Activated CD8-positive, alpha-beta memory T cell treated with anti-CD3 and anti-CD28 coated beads, Interleukin-2, amount 50 U/mL, for 1 hour (primary cell): ENCODE results near the gene LST1.
"Not testable (repeated sequence)": the region's sequence is repeated elsewhere in the genome, so short reads cannot be mapped to it uniquely, and the experiment has no call there.

ENCODE experiments used
- DNase-seq: peaks from one replicate; pipeline ENCODE4 v3.0.0-alpha.2; 2020; ENCODE audit errors: extremely low read depth

The LST1 gene

DNA sequence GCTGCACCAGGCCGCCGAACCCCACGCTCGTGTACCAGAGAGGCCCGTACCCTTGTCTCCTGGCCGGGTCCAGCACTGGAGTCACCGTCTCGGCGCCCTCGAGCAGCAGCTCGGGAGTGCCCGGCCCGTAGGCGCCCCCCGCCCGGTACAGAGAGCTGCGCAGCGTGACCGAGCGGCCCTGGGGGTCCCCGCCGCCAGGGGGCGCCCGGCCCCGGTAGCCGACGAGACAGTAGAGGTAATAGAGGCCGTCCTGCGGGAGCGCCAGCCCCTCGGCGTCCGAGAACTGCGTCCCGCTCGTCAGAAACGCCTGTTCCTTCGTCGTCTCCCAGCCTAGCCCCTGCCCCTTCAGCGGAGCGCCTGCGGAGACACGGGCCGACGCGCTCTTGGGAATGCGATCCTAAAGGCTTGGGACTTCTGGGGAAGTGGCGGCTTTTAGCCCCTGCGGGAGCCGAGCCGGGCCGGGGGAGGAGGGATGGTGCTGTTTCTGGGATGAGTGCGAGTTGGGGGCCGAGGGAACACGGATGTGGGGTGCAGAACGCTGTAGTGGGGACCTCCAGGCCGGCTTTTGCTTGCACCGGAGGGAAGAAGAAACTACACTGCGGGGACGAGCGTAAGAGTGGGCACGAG, 5.2 kb upstream of the LST1 start:
- DNase-seq: no peak

DNA sequence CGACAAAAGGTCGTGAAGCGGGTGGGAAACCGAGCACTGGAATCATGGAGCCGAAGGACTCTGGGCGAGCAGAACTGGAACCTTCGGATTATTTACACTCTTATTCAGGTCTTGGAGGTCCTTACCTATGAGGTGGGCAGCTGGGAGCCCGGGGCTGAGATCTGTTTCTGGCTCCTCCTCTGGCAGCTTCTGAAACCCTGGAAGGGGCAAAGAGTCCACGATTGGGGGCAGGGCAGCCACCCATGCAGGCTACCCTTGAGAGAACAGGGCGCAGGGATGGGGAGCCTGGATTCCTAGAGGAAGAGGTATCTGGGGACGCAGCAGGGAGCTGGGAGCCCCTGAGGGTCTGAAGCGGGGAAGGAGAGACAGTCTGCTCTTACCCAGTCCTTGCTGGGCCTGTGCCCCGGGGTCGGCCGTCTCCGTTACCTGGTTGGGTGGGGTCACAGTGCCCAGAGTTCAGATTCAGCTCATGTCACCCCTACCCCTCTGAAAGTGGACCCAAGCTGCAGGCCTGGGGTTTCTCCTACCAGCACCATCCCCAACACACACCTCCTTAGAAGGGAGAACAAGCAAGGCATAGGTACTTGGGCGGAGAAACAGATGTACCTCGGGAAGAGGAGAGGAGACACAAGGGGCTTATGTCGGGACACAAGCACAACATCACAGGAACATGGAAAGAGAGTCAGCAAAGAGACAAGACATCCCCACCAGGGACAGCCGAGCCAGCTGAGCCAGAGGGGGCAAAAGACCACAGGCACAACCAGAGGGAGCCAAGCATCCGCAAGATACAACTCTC, 4.4 kb upstream of the LST1 start:
- DNase-seq: no peak

DNA sequence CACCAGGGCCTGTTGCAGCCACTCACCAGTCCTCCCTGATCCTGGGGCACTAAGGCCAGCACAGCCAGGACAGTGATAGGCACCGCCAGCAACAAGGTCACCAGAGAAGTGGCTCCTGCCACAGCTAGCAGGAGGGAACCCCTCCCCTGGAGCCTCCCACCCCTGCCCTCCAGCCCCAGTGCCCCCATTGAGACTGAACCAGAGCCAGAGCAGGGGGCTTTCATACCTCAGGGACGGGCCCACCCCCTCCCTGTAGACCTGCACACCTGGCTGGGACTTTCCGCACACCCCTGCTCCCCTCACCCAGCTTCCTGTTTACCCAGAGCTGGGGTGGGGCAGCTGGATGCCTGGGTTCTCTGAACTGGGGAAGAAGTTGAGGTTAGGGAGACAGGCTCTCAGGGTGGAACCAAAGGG, 3.8 kb upstream of the LST1 start, which contains the start of gene LTB:
LTB (minus strand) TSS at position 195 of the 414 bp plus-strand sequence; CDS start at position 188, 7 bp downstream.
- no peak for DNase-seq

DNA sequence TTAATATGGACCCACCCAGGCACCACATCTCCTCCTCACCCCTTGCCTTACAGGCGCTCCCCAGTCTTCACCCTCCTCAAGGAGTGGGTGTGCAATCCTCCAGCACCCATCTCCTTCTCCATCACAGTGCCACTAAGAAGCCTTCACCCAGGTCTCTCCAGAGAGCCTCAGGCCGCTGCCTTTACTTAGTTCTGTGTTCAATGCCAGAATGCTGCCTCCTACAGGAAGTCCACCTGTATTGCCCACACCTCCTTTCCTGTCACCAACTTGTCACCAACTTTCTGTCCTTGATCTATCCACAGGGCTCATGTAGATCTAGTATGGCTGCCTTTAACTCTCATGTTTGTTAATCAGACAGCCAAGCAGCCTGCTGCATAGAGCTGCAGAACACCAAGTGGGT, 586 bp upstream of the LST1 start:
- no peak for DNase-seq

DNA sequence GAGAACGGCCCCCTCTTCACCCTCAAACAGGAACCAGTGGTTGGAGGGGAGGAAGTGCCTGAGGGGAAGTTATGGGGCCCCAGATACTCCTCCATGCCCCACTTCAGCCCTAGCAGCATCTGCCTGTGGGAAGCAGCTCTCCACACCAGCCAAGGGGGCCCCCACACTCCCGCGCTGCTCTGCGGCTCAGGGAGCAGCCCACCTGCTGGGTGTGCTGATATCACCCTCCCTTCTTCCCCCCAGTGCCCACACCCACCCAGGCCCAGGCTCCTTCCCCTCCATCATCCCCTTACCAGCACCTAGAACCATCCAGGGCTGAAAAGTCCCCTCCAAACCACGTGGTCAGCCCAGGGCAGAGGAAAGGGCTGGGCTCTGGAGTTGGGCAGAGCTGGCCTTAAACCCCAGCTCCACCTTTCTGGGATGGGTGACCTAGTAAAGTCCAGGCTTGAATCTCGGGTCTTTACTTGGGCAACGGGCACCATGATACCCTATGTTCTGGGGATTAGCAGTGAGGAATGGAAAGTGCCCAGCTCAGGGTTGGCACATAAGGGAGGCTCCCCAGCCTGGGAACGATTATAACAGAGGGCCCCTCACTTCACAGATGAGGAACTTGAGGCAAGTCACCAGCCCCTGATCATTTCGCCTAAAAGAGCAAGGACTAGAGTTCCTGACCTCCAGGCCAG, 663 bp downstream of the LST1 start:
- DNase-seq: no peak

DNA sequence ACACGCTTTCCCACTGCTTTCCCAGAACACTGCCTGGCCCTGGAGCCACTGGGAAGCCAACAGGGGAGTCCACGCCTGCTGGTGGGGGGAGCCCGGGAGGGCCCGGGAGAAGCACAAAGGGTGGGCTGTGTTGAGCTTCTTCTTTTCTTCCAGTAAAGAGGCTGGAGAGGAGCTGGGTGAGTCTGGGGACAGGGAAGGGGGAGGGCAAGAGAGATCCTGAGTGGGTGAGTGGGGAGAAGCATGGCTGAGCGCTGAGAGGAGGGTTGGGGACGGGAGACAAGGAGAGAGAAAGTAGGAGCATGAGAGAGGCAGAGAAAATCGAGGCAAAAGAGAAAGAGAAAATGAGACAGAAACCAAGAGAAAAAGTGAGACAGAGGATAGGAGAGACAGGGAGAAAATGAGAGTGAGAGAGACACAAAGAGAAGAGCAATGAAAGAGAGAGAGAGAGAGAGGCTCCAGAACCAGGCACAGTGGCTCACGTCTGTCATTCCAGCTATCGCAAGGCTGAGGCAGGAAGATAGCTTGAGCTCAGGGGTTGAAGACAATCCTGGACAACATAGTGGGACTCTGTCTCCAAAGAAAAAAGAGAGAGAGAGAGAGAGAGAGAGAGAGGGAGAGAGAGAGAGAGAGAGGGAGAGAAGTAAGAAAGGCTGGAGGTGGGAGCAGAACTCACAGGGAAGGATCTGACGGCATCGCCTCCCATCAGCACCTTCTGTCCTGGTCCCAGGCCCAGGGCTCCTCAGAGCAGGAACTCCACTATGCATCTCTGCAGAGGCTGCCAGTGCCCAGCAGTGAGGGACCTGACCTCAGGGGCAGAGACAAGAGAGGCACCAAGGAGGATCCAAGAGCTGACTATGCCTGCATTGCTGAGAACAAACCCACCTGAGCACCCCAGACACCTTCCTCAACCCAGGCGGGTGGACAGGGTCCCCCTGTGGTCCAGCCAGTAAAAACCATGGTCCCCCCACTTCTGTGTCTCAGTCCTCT, 2.0 kb downstream of the LST1 start:
- no peak for DNase-seq

DNA sequence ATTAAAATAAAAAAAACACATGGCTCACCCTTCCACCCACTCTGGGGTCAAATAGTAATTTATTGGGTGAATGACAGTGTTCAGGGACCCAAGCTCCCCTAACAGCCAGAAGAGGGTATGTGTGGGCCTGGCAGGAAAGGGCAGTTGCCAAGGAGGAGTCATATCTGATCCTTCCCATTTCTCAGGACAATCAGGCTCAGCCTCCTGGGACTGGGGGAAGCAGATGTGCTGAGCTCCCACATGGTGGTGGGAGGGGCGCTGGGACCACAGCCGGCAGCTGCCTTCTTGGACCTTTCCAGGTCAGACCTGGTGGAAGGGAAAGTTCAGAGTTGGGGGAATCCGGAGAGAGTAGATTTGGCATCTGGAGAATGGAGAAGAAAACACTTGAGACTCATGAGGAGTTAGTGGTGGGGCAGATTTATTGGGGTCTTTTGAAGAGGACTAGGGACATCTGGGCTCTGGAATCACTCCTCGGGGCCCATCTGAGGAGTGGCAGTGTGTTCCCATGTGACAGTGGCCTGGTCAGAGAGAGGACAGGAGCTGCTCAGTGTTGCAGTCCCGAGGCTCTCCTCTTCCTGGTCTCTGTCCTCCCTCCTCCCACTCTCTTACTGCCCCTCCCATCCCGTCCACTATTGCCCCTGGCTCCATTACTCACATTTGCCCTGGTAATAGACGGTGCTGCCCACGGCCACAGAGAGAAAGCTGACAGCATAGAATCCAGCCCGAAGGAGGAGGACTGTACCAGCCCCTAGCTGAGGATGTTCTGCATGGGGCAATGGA, 3.0 kb downstream of the LST1 start:
- no peak for DNase-seq

DNA sequence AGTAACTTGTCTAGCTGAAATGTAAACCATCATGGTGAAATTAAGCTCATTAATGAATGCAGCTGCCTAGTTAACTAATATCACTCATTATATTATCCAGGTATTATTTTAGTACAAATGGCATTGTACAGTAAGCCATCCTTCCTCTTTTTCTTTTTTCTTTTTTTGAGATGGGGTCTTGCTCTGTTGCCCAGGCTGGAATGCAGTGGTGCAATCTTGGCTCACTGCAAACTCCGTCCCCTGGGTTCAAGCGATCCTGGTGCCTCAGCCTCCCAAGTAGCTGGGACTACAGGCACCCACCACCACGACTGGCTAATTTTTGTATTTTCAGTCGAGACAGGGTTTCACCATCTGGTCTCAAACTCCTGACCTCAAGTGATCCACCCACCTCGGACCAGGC, 4.6 kb downstream of the LST1 start:
- not testable (repeated sequence) for DNase-seq

DNA sequence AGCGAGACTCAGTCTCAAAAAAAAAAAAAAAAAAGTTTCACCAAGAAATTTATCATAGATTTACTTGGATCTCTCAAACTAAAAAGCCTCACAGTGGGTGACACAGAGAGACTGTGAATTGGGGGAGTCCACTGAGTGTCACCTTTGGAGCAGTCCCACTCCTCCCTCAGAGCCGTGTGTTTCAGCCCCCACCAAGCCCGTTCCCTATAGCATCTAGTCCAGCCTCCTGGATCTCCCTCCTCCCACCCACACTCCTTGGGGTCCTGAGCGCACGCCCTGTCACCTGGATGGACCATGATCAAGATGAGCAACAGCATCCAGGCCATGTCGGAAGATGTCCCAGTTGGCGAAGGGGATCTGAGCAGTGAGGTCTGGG, 6.3 kb downstream of the LST1 start:
- DNase-seq: no peak

DNA sequence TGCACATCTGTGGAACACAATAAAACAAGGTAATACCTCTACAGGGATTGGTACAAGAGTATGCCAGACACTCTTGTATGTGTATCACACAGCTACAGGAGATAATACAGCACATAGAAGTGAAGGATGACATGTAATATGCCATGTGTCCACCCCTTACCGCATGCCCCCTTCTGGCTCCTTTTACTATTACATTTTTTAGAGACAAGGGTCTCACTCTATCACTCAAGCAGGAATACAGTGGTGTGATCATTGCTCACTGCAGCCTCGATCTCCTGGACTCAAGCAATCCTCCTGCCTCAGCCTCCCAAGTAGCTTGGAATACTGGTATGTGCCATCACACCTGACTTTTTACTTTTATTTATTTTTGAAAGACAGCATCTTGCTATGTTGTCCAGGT, 10.9 kb downstream of the LST1 start:
- no peak for DNase-seq

DNA sequence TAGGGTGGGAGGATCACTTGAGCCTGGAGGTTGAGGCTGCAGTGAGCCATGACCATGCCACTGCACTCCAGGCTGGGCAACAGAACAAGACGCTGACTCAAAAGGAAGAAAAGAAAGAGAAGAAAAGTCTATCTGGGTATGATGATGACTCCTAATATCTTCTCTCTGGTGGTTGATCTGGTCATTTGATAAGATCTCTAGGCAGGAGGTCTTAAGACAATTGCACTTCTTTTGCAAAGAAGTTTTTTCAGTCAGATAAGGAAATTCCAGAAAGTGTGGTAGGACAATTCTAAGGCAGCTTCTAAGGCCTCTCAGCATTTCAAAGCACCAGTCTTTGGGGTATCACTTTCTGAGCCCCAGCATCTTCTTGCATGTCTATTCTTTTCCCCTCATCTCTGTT, 21.2 kb downstream of the LST1 start:
- no peak for DNase-seq

DNA sequence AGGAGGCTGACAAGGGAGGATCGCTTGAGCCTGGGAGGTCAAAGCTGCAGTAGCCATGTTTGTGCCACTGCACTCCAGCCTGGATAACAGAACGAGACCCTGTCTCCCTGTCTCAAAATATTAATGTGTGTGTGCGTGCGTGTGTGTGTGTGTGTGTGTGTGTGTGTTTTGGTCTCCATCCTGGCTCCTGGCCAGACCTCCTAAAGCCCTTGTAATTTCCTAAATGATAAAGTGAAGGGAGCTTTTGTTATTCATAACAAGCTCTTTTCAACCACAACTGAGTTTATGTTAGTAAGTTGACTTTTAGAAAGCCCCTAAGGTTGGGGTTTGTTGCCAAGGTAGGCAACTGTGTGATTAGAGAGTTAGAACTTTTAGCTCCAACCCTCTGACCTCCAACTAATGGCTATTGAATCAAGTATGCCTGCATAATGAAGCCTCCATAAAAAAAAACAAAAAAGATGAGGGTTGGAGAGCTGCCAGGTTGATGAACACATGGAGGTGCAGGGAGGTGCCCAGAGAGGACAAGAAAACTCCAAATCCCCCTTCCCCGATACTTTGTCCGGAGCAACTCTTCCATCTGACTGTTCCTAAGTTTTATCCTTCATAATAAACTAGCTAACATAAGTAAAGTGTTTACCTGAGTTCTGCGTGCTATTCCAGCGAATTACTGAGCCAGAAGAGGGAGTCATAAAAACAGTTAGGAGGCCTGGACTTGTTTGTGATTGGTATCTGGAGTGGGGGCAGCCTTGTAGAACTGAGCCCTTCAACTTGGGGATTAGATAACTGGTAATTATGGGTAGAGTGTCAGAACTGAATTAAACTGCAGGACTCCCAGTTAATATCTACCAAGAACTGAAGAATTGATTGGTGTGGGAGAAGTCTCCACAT, 23.7 kb downstream of the LST1 start:
- DNase-seq: no peak

DNA sequence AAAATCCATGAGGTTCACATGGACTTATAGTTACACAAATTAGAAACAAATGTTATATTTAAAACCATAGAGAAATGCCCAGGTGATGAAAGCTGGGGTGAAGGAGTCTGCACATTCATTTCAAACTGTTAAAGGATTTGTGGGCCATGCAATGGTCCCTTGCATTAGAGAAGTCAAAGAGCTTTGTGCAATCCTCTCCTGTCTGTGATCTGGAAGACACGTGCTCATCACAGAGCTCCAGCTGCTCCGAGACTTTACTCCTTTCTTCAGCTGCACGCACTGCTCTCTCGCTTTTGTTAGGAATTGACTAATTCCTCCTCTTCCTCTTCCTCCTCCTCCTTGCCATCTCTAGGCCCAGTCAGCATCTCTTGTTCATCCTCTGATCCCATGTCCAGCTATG, 24.9 kb downstream of the LST1 start:
- no peak for DNase-seq

DNA sequence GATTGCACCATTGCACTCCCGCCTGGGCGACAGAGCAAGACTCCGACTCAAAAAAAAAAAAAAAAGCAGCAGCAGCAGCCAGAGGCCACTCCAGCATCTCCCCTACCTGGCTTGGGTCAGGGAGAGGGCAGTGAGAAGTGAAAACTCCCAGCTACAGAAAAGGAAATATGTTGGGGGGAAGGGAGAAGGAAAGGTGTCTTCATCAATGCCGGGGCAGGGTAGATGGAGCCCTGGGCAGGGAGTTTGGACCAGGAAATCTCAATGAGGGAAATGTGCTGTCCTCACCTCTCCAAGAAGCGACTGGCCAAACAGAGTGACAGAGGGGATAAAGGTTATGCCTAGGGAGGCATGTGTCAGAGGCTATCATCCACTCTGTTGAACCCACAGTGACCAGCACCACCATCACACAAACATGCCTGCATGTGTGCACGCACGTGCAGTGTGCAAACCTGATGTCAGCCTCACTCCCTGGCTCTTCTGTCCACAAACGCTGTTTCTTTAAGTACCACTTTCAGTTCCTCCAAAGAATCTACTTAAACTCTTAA, 28.1 kb downstream of the LST1 start:
- DNase-seq: no peak

DNA sequence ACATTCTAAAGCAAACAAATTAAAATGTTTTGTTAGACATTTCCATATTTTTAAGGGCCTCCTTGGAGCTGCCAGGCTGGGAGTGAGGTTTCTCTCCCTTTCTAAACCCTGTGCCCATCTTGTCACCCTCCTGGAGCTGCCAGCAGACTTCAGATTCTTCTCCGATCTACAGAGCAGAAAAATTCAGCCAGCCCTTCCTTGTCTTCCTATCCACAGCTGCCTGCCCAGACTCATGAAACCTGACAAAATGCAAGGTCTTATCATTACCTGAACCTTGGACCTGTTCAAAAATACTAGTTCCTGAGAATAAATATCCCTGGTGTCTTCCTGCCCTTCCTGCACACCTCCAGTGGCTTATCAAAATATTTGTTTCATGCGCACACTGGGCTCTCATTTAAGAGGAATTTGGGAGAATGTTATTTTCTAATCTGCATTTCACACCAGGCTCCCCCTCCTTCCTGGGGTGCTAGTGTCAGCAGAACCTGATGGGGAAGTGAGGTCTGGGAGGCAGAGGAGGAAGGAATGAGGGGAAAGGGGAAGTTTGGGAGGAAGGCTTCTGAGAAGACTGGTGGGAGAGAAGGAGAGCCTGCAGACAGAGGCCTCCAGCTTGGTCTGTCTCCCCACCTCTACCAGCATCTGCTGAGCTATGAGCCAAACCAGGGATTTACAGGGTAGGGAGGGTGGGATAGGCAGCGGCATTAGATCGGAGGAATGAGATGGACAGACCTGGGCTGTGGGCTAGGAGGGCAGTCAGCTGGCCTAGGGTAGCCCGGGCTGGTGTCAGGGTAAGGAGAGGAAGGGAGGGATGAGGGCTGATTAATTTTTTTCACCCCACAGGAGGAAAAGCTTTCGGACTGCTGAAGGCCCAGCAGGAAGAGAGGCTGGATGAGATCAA, 28.9 kb downstream of the LST1 start, which contains the start of gene AIF1:
AIF1 (plus strand) TSS at position 551 of the 895 bp plus-strand sequence; CDS start at position 647, 96 bp downstream.
- DNase-seq: no peak

DNA sequence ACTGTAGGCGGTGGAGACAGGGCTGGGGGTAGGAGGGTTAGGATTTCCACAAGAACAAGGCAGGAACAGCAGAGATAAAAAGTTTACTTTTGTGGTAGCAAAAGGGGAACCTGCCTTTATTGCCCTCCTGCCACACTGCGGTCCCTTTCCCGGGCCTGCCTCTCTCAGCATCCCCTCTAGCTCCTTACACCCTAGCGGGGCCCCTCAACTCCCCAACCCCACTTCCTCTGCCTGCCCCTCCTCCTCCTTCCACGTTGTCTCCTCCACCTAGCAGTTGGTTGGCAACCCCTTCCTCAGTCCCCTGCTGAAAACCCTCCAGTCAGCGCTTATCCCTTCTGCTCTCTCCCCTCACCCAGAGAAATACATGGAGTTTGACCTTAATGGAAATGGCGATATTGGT, 29.7 kb downstream of the LST1 start:
- no peak for DNase-seq

DNA sequence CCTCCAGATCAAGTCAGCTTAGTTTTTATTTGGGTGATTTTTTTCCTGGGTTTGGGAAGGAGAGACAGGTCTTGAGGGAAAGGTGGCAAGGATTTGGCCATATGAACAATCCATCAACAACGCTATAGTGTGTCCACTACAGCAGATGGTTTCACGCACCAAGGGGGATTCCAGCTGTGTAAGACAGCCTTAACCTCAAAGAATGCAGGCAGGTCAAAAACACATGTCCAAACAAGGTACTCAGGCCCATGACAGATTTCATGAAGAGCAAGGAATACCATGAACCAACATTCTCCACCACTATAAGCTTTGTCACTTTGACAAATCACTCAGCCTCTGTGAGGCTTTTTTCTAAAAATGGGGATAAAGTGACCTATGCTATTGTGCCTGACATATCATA, 30.9 kb downstream of the LST1 start:
- no peak for DNase-seq

DNA sequence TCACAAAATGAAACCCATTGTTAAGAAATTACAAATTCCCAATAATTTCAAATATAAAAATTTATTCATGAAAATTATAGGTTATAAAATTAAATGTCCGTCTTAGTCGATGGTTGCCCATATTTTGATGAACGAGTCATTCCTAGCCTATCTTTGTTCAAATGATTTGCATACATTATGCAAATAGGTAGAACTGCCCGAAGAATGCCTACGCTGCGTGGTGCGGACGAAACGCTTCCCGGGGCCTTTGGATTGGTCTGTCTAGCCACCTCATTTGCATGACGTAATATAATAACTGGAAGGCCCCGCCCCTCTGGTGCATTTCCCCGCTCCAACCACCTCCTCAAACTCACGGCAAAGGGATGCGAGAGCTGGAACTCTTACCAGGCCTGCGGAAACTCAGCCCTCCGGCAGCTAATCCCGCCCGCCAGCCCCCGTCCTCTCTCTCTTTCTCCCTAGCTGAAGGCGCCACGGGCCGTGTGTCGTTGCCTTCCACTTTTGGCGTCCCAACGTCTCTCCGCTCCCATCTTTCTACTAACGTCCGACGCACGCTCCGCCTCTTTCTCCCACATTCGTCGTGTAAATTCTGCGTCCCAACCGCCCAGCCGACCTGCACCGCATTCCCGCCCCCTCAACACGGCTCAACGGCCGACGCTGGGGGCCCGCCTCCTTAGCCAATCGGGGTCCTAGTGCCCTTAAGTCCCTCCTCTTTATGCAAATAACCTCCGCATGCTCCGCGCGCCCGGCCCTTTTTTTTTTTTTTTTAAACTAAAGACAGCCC, 33.9 kb downstream of the LST1 start:
- peak; percentile 95 for DNase-seq
